ENCODE measurements around the gene TRABD2B. TPM values are rescaled to one million over a fixed set of nuclear protein-coding genes. Genes with fewer than 3 reads are reported as not detected.

Gene TRABD2B
- total and polyA plus RNA-seq, 2 experiments from 2014 or later = not detected

DNA sequence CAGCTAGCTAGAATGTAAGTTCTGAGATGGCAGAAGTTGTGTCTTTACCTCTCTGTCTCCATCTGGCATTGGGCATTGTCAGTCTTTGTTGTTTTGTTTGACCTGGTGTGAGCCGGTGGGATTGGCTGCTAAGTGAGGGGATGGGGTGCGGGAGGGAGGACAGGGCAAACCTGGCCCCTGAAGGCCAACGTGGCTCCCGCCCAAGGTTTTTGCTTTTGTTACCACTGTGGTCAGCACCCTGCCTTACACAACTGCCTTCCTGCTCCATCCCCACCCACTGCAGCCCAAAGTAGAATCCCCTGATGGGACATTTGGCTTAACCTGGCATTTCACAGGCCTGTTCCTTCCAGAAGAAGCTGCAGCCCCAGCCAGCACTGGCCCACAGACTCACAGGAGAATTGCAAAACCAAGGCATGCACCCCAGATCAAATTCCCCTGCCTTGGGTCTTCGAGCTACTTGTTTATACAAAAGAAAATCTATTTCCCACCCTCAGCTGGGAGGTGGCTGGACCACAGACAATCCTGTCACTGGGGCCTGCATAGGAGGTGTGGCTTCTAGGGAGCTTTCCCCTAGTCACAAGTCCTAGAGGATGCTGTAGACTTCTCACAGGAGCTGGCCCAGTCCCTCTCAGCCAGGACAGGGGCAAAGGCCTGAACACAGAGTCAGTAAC, 147.5 kb downstream of the TRABD2B start:
- no peaks in the 10 kb centered on the region for H3K27me3 ChIP-seq (replicated peaks; ENCODE audit: insufficient read depth)
- 52 to 56% methylated on average over 5 of the region's 5 CpGs for WGBS, 2 experiments (ENCODE audit: low coverage in 1 of 2, low lambda C conversion rate in 2 of 2, missing lambda C conversion rate in 2 of 2)
- no peaks in the 10 kb centered on the region for H3K79me2 ChIP-seq (ENCODE audit: insufficient read depth)
- no peaks in the 10 kb centered on the region for H3K9me3 ChIP-seq (ENCODE audit: low read depth)
- no peaks in the 10 kb centered on the region for H3K9me2 ChIP-seq (ENCODE audit: insufficient read depth)
- H3K9ac ChIP-seq = no peak overlapping the region
- no peaks in the 10 kb centered on the region for H3K4me1 ChIP-seq (ENCODE audit: insufficient read depth)
- no peak overlapping the region for H2AFZ ChIP-seq
- DNase-seq = no peak
- no peak for TF ChIP-seq EZH2phosphoT487 (IDR thresholded peaks at IDR 0.05; ENCODE audit: insufficient read depth, low read depth)
- TF ChIP-seq EZH2 (IDR thresholded peaks at IDR 0.05; ENCODE audit: insufficient read depth, poor library complexity, severe bottlenecking) = no peak
- no peak overlapping the region for H3K4me3 ChIP-seq
- no peaks in the 10 kb centered on the region for H4K20me1 ChIP-seq (ENCODE audit: insufficient read depth)
- in situ Hi-C loops (cut with MboI) = no loop called here
- no peak overlapping the region for H3K27ac ChIP-seq
- no peaks in the 10 kb centered on the region for H3F3A ChIP-seq (ENCODE audit: insufficient read depth)
- H3K36me3 ChIP-seq (ENCODE audit: low read depth) = no peaks in the 10 kb centered on the region
- H3K4me2 ChIP-seq (ENCODE audit: unreplicated experiment) = no peak overlapping the region

- no peaks in the 10 kb centered on the region for H4K20me1 ChIP-seq (ENCODE audit: insufficient read depth)
- TF ChIP-seq EZH2 (IDR thresholded peaks at IDR 0.05; ENCODE audit: insufficient read depth, poor library complexity, severe bottlenecking) = no peak
- no peak for TF ChIP-seq EZH2phosphoT487 (IDR thresholded peaks at IDR 0.05; ENCODE audit: insufficient read depth, low read depth)
- H3K27me3 ChIP-seq (replicated peaks; ENCODE audit: insufficient read depth) = no peaks in the 10 kb centered on the region
- no peak overlapping the region for H3K9ac ChIP-seq
- H3K27ac ChIP-seq = no peak overlapping the region
- in situ Hi-C loops (cut with MboI) = no loop called here
- H3K4me2 ChIP-seq (ENCODE audit: unreplicated experiment) = no peak overlapping the region
- H3K9me3 ChIP-seq (ENCODE audit: low read depth) = no peaks in the 10 kb centered on the region
- H2AFZ ChIP-seq = no peak overlapping the region
- H3K4me1 ChIP-seq (ENCODE audit: insufficient read depth) = no peaks in the 10 kb centered on the region
- whole genome bisulfite sequencing, 2 experiments (ENCODE audit: low coverage in 1 of 2, low lambda C conversion rate in 2 of 2, missing lambda C conversion rate in 2 of 2) = 51 to 56% methylated on average over 4 of the region's 4 CpGs
- no peaks in the 10 kb centered on the region for H3F3A ChIP-seq (ENCODE audit: insufficient read depth)
- no peaks in the 10 kb centered on the region for H3K36me3 ChIP-seq (ENCODE audit: low read depth)
- no peak for DNase-seq
- no peaks in the 10 kb centered on the region for H3K9me2 ChIP-seq (ENCODE audit: insufficient read depth)
- H3K79me2 ChIP-seq (ENCODE audit: insufficient read depth) = no peaks in the 10 kb centered on the region
- H3K4me3 ChIP-seq = no peak overlapping the region
These were observed 148.1 kb downstream of the TRABD2B start for GRCh38 chr1:47849005-47849521.

DNA sequence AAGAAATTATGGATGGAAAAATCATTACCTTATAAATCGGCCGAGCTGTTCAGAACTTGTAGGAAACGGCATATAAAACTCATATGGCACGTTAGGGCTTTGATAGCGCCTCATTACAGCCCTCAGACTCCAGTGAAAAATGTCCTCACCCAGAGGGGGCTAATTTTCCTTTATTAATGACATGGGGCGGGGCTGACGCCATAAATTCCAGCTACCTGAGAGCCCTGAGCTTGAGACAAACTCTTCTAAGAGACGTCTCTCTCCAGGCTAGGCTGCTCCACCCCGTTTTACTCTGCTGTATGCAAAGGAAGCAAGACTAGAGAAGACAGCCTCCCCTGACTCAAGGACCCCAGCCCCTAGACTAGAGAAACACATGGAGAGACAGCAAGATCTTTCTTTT, 149.4 kb downstream of the TRABD2B start:
- no peak overlapping the region for H3K4me3 ChIP-seq
- no peak overlapping the region for H3K9ac ChIP-seq
- no peaks in the 10 kb centered on the region for H3F3A ChIP-seq (ENCODE audit: insufficient read depth)
- H3K4me1 ChIP-seq (ENCODE audit: insufficient read depth) = no peaks in the 10 kb centered on the region
- H3K9me3 ChIP-seq (ENCODE audit: low read depth) = no peaks in the 10 kb centered on the region
- H3K36me3 ChIP-seq (ENCODE audit: low read depth) = no peaks in the 10 kb centered on the region
- no peak overlapping the region for H3K4me2 ChIP-seq (ENCODE audit: unreplicated experiment)
- WGBS, 2 experiments (ENCODE audit: low coverage in 1 of 2, low lambda C conversion rate in 2 of 2, missing lambda C conversion rate in 2 of 2) = 52 to 57% methylated on average over 9 of the region's 9 CpGs
- no peaks in the 10 kb centered on the region for H3K27me3 ChIP-seq (replicated peaks; ENCODE audit: insufficient read depth)
- in situ Hi-C loops (cut with MboI) = no loop called here
- H3K9me2 ChIP-seq (ENCODE audit: insufficient read depth) = no peaks in the 10 kb centered on the region
- TF ChIP-seq EZH2phosphoT487 (IDR thresholded peaks at IDR 0.05; ENCODE audit: insufficient read depth, low read depth) (no peak), EZH2 (IDR thresholded peaks at IDR 0.05; ENCODE audit: insufficient read depth, poor library complexity, severe bottlenecking) (no peak)
- H3K79me2 ChIP-seq (ENCODE audit: insufficient read depth) = no peaks in the 10 kb centered on the region
- DNase-seq = no peak
- no peaks in the 10 kb centered on the region for H4K20me1 ChIP-seq (ENCODE audit: insufficient read depth)
- H3K27ac ChIP-seq = no peak overlapping the region
- H2AFZ ChIP-seq = no peak overlapping the region

DNA sequence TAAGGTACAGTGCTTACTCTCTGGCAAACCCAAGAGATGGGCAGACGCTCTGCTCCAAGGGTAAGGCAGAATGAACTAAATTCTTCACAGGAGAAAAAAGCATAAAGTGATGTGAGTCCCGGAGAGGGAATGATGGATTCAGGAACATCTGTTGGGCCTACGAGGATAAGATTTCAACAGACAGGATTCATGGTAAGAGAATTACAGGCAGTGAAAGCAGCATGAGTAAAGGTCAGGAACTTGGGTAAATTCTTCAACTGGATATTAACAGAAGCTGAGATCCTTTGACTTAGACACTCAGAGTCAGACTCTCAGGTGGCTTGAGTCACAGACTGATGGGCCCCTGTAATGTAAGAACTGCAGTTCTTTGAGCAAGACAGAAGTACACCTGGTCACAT, 152.6 kb downstream of the TRABD2B start:
- Histone ChIP-seq H3K4me2 (ENCODE audit: unreplicated experiment) (no peak overlapping the region), H3K79me2 (ENCODE audit: insufficient read depth) (no peaks in the 10 kb centered on the region), H3K9me3 (ENCODE audit: low read depth) (no peaks in the 10 kb centered on the region), H2AFZ (no peak overlapping the region), H4K20me1 (ENCODE audit: insufficient read depth) (no peaks in the 10 kb centered on the region), H3K27ac (no peak overlapping the region), H3F3A (ENCODE audit: insufficient read depth) (no peaks in the 10 kb centered on the region), H3K4me1 (ENCODE audit: insufficient read depth) (no peaks in the 10 kb centered on the region), H3K9me2 (ENCODE audit: insufficient read depth) (no peaks in the 10 kb centered on the region), H3K4me3 (no peak overlapping the region), H3K9ac (no peak overlapping the region), H3K27me3 (replicated peaks; ENCODE audit: insufficient read depth) (no peaks in the 10 kb centered on the region), H3K36me3 (ENCODE audit: low read depth) (no peaks in the 10 kb centered on the region)
- TF ChIP-seq EZH2 (IDR thresholded peaks at IDR 0.05; ENCODE audit: insufficient read depth, poor library complexity, severe bottlenecking) = no peak
- no peak for TF ChIP-seq EZH2phosphoT487 (IDR thresholded peaks at IDR 0.05; ENCODE audit: insufficient read depth, low read depth)
- WGBS, 2 experiments (ENCODE audit: low coverage in 1 of 2, low lambda C conversion rate in 2 of 2, missing lambda C conversion rate in 2 of 2) = 49 to 63% methylated on average over 3 of the region's 3 CpGs
- no peak for DNase-seq
- in situ Hi-C loops (cut with MboI) = no loop called here

Measured in GM23248 (cell line).